ENCODE data around the gene RPTN. TPM values are rescaled to one million over a fixed set of nuclear protein-coding genes. Genes with fewer than 3 reads are reported as not detected.

Gene RPTN
- total RNA-seq, 6 donors from 2014 or later, result not detected

GRCh38 chr1:152107031-152107983, 51.7 kb downstream of the RPTN start:
- 26 to 28% methylated on average over 41 of the region's 41 CpGs for WGBS, 2 donors
- H3K27me3 ChIP-seq, result peaks cover 0 to 49% (median 21%) of the 10 kb centered on the region in 4 donors
- DNase-seq (peak in 1 of 2 donors; percentile 30), ATAC-seq (ENCODE audit: low FRiP score in 2 of 2) (peak in 1 of 2 donors; percentile 29)
- no peaks in the 10 kb centered on the region for H3K36me3 ChIP-seq
- H3K9me3 ChIP-seq, result peaks cover 3 to 18% (median 13%) of the 10 kb centered on the region in 4 donors
- H3K4me3 ChIP-seq, result peak overlapping the region in 3 of 4 donors; percentile 16 to 51 (median 25)
- H3K27ac ChIP-seq, result no peak overlapping the region
- peaks cover 30 to 46% (median 38%) of the 10 kb centered on the region in 4 donors for H3K4me1 ChIP-seq
- TF ChIP-seq, protein P1, sequence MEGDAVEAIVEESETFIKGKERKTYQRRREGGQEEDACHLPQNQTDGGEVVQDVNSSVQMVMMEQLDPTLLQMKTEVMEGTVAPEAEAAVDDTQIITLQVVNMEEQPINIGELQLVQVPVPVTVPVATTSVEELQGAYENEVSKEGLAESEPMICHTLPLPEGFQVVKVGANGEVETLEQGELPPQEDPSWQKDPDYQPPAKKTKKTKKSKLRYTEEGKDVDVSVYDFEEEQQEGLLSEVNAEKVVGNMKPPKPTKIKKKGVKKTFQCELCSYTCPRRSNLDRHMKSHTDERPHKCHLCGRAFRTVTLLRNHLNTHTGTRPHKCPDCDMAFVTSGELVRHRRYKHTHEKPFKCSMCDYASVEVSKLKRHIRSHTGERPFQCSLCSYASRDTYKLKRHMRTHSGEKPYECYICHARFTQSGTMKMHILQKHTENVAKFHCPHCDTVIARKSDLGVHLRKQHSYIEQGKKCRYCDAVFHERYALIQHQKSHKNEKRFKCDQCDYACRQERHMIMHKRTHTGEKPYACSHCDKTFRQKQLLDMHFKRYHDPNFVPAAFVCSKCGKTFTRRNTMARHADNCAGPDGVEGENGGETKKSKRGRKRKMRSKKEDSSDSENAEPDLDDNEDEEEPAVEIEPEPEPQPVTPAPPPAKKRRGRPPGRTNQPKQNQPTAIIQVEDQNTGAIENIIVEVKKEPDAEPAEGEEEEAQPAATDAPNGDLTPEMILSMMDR (IDR thresholded peaks at IDR 0.05), result no peak
- TF ChIP-seq POLR2AphosphoS5 (IDR thresholded peaks at IDR 0.05), result no peak
- TF ChIP-seq POLR2A (IDR thresholded peaks at IDR 0.05), result no peak
- no peak for TF ChIP-seq EP300 (IDR thresholded peaks at IDR 0.05)

DNA sequence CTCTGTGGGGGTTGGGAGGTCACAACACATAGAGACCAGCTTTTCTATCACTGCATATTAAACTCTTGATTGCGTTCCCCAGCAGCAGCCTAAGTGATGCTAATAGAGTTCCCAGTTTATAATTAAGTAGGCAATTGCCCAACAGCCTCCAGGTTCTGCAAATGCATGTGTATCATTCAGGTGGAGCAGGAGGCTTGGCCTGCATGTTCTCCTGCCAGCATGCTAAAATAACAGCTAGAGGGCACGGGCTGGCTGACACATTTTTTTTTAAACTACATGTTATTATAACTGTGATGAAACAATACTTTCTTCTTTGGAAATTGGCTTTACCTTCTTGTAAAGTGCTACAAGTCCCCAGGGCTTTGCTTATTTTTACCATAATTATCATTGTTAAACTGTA, 54.2 kb downstream of the RPTN start:
- no peaks in the 10 kb centered on the region for H3K36me3 ChIP-seq
- TF ChIP-seq POLR2AphosphoS5 (IDR thresholded peaks at IDR 0.05) (no peak), POLR2A (IDR thresholded peaks at IDR 0.05) (no peak), EP300 (IDR thresholded peaks at IDR 0.05) (no peak)
- TF ChIP-seq, protein P1 (IDR thresholded peaks at IDR 0.05), result no peak
- ATAC-seq (ENCODE audit: low FRiP score in 2 of 2) (no peak), DNase-seq (no peak)
- peaks cover 0 to 26% (median 13%) of the 10 kb centered on the region in 4 donors for H3K27me3 ChIP-seq
- H3K4me3 ChIP-seq, result no peak overlapping the region
- H3K4me1 ChIP-seq, result peaks cover 6 to 21% (median 14%) of the 10 kb centered on the region in 4 donors
- WGBS, 2 donors, result 48 to 57% methylated on average over 2 of the region's 2 CpGs
- H3K27ac ChIP-seq, result no peak overlapping the region
- H3K9me3 ChIP-seq, result peaks cover 3 to 18% (median 13%) of the 10 kb centered on the region in 4 donors

Other genes with a start within 250 kb of the RPTN start
- gene THEM4, start 249.7 kb downstream of the RPTN start, total RNA-seq, result 10 to 100 TPM; 11.9 to 39.8 (median 15.5) TPM
- 100 to 1,000 TPM in 5 of 6 donors, 10 to 100 TPM in 1; 79.6 to 785 (median 432) TPM for gene S100A10, start 165.4 kb downstream of the RPTN start, total RNA-seq
- 100 to 1,000 TPM; 317 to 578 (median 488) TPM for gene S100A11, start 122.2 kb downstream of the RPTN start, total RNA-seq
- gene TCHHL1, start 70.2 kb downstream of the RPTN start, total RNA-seq, result not detected
- gene TCHH, start 43.8 kb downstream of the RPTN start, total RNA-seq, result 1 to 10 TPM in 1 of 6 donors, under 1 TPM in 3, not detected in 2; 0.15 to 1.0 (median 0.24) TPM
- not detected for gene HRNR, start 65.0 kb upstream of the RPTN start, total RNA-seq
- gene FLG, start 166.0 kb upstream of the RPTN start, total RNA-seq, result not detected
- not detected for gene FLG2, start 200.8 kb upstream of the RPTN start, total RNA-seq

Data from upper lobe of left lung (tissue), 6 donors.